HEK293T (cell line): ENCODE measurements around the gene GTF3C1.

Experiments
- CTCF ChIA-PET: fragments of 350-600 bp; formaldehyde crosslinking; extraction: SDS; loops from one replicate; lab custom pipeline; 2021; ENCODE audit warnings: antibody characterized with exemption, inconsistent platforms; lab: Yijun Ruan, JAX
- POLR2A ChIA-PET: fragments of 350-600 bp; formaldehyde crosslinking; extraction: SDS; loops from one replicate; lab custom pipeline; 2020; ENCODE audit warnings: antibody characterized with exemption, inconsistent platforms; lab: Yijun Ruan, JAX
- DNase-seq: peaks from one replicate; pipeline ENCODE4 v3.0.0; 2012; ENCODE audit warnings: mixed read lengths; ENCODE audit errors: extremely low spot score
- ARNT ChIP-seq: fragments of 450-650 bp; IDR thresholded peaks from 2 replicates; pipeline ENCODE4 v1.6.1; 2017; ENCODE audit warnings: mild to moderate bottlenecking
- BHLHE40 ChIP-seq: fragments of 450-650 bp; IDR thresholded peaks from 2 replicates; pipeline ENCODE4 v1.6.1; 2016; ENCODE audit warnings: mild to moderate bottlenecking, moderate library complexity, borderline replicate concordance
- CTBP1 ChIP-seq: fragments of 450-650 bp; IDR thresholded peaks from 2 replicates; pipeline ENCODE4 v1.6.1; 2016; ENCODE audit warnings: borderline replicate concordance
- ELF4 ChIP-seq: fragments of 450-650 bp; IDR thresholded peaks from 2 replicates; pipeline ENCODE4 v1.6.1; 2017; ENCODE audit warnings: antibody characterized with exemption
- FOXA1 ChIP-seq: fragments of 450-650 bp; IDR thresholded peaks from 2 replicates; pipeline ENCODE4 v1.6.1; 2016; ENCODE audit warnings: mild to moderate bottlenecking
- FOXK2 ChIP-seq: fragments of 450-650 bp; IDR thresholded peaks from 2 replicates; pipeline ENCODE4 v1.6.1; 2016; ENCODE audit warnings: mild to moderate bottlenecking
- FOXM1 ChIP-seq: fragments of 450-650 bp; IDR thresholded peaks from 2 replicates; pipeline ENCODE4 v1.6.1; 2017; ENCODE audit warnings: mild to moderate bottlenecking, borderline replicate concordance
- HDGF ChIP-seq: fragments of 450-650 bp; IDR thresholded peaks from 2 replicates; pipeline ENCODE4 v1.6.1; 2017; ENCODE audit warnings: antibody characterized with exemption, borderline replicate concordance
- L3MBTL2 ChIP-seq: fragments of 450-650 bp; conservative IDR thresholded peaks from 2 replicates; pipeline ENCODE4 v1.6.1; 2016; ENCODE audit warnings: mild to moderate bottlenecking
- LEF1 ChIP-seq: fragments of 450-650 bp; IDR thresholded peaks from 2 replicates; pipeline ENCODE4 v1.6.1; 2017; ENCODE audit warnings: mild to moderate bottlenecking, borderline replicate concordance
- NFRKB ChIP-seq: fragments of 450-650 bp; IDR thresholded peaks from 2 replicates; pipeline ENCODE4 v1.6.1; 2016; ENCODE audit warnings: mild to moderate bottlenecking, moderate library complexity
- PKNOX1 ChIP-seq: fragments of 450-650 bp; IDR thresholded peaks from 2 replicates; pipeline ENCODE4 v1.6.1; 2016
- SP1 ChIP-seq: fragments of 450-650 bp; IDR thresholded peaks from 2 replicates; pipeline ENCODE4 v1.6.1; 2017
- SUZ12 ChIP-seq: fragments of 450-650 bp; IDR thresholded peaks from 2 replicates; pipeline ENCODE4 v1.6.1; 2016; ENCODE audit warnings: mild to moderate bottlenecking
- TARDBP ChIP-seq: fragments of 450-650 bp; IDR thresholded peaks from 2 replicates; pipeline ENCODE4 v1.6.1; 2016
- ZNF384 ChIP-seq: fragments of 450-650 bp; IDR thresholded peaks from 2 replicates; pipeline ENCODE4 v1.6.1; 2016

Gene GTF3C1

GRCh38 chr16:27486760-27487159 lies 63.0 kb downstream of the GTF3C1 start:
- TF ChIP-seq ARNT (no peak), BHLHE40 (no peak), L3MBTL2 (no peak), FOXK2 (no peak), HDGF (no peak), FOXM1 (no peak), NFRKB (no peak), FOXA1 (no peak), PKNOX1 (no peak), ELF4 (no peak), TARDBP (no peak), LEF1 (no peak), SUZ12 (no peak), SP1 (no peak), ZNF384 (no peak)
- POLR2A ChIA-PET = no interaction called here
- CTCF ChIA-PET = no interaction called here
- DNase-seq = no peak

- CTCF ChIA-PET = no interaction called here
- no peak for DNase-seq
- POLR2A ChIA-PET = no interaction called here
Observed at GRCh38 chr16:27486344-27486743, 63.4 kb downstream of the GTF3C1 start.

GRCh38 chr16:27485811-27486210 lies 63.9 kb downstream of the GTF3C1 start:
- TF ChIP-seq NFRKB = no peak
- TF ChIP-seq LEF1 = no peak
- TF ChIP-seq CTBP1 = no peak
- no peak for TF ChIP-seq FOXM1
- TF ChIP-seq ARNT = no peak
- no peak for TF ChIP-seq FOXA1
- no peak for TF ChIP-seq ZNF384
- TF ChIP-seq TARDBP = no peak
- no peak for TF ChIP-seq BHLHE40
- no peak for TF ChIP-seq SUZ12
- TF ChIP-seq L3MBTL2 = no peak
- no peak for TF ChIP-seq HDGF
- no peak for TF ChIP-seq ELF4
- no peak for TF ChIP-seq FOXK2
- DNase-seq = no peak
- POLR2A ChIA-PET = no interaction called here
- CTCF ChIA-PET = no interaction called here

More at GRCh38 chr16:27486344-27486743, 63.4 kb downstream of the GTF3C1 start:
- no peak for TF ChIP-seq ARNT
- no peak for TF ChIP-seq TARDBP
- no peak for TF ChIP-seq L3MBTL2
- TF ChIP-seq SUZ12 = no peak
- TF ChIP-seq BHLHE40 = no peak
- TF ChIP-seq FOXM1 = no peak
- TF ChIP-seq CTBP1 = no peak
- no peak for TF ChIP-seq HDGF
- TF ChIP-seq FOXA1 = no peak
- no peak for TF ChIP-seq PKNOX1
- TF ChIP-seq FOXK2 = no peak
- TF ChIP-seq ELF4 = no peak
- no peak for TF ChIP-seq LEF1
- no peak for TF ChIP-seq SP1
- TF ChIP-seq NFRKB = no peak
- no peak for TF ChIP-seq ZNF384

GRCh38 chr16:27485126-27485525 lies 64.6 kb downstream of the GTF3C1 start:
- TF ChIP-seq SUZ12 = no peak
- no peak for TF ChIP-seq LEF1
- TF ChIP-seq PKNOX1 = no peak
- TF ChIP-seq SP1 = no peak
- no peak for TF ChIP-seq ELF4
- TF ChIP-seq NFRKB = no peak
- no peak for TF ChIP-seq TARDBP
- no peak for TF ChIP-seq ZNF384
- TF ChIP-seq L3MBTL2 = no peak
- ChIA-PET POLR2A (no interaction called here), CTCF (no interaction called here)
- no peak for DNase-seq

GRCh38 chr16:27483624-27484023 lies 66.1 kb downstream of the GTF3C1 start:
- DNase-seq = no peak
- ChIA-PET POLR2A (no interaction called here), CTCF (no interaction called here)
- TF ChIP-seq ARNT = no peak
- TF ChIP-seq TARDBP = no peak
- no peak for TF ChIP-seq LEF1
- TF ChIP-seq ELF4 = no peak
- no peak for TF ChIP-seq NFRKB

GRCh38 chr16:27483088-27483437 lies 66.7 kb downstream of the GTF3C1 start:
- DNase-seq = no peak
- TF ChIP-seq PKNOX1 (no peak), SUZ12 (no peak), TARDBP (no peak), BHLHE40 (no peak), SP1 (no peak), NFRKB (no peak), L3MBTL2 (no peak), FOXK2 (no peak), LEF1 (no peak), FOXA1 (no peak), HDGF (no peak), FOXM1 (no peak), ELF4 (no peak)
- ChIA-PET CTCF (no interaction called here), POLR2A (no interaction called here)
